NCI-H2029 (cell line): ENCODE results near the gene ACACB.
A peak's percentile ranks its signal among the peaks of the same experiment; 100 is the strongest.

Experiments
- DNase-seq: peaks from one replicate; lab custom pipeline; 2025; lab: John Stamatoyannopoulos, UW

Gene ACACB

GRCh38 chr12:109278912-109279311, 162.5 kb downstream of the ACACB start:
- no peak for DNase-seq

- DNase-seq: no peak
Observed at GRCh38 chr12:109279525-109279924, 163.1 kb downstream of the ACACB start.

GRCh38 chr12:109281452-109281851, 165.1 kb downstream of the ACACB start:
- no peak for DNase-seq

GRCh38 chr12:109284392-109284791, 168.0 kb downstream of the ACACB start:
- no peak for DNase-seq

GRCh38 chr12:109286252-109286651, 169.9 kb downstream of the ACACB start:
- DNase-seq: no peak

GRCh38 chr12:109286652-109287051, 170.3 kb downstream of the ACACB start:
- DNase-seq: no peak

GRCh38 chr12:109287181-109287580, 170.8 kb downstream of the ACACB start:
- no peak for DNase-seq

- no peak for DNase-seq
Observed at GRCh38 chr12:109287811-109288469, 171.6 kb downstream of the ACACB start.

- no peak for DNase-seq
Observed at GRCh38 chr12:109288571-109288970, 172.2 kb downstream of the ACACB start.

GRCh38 chr12:109289004-109289403, 172.6 kb downstream of the ACACB start:
- DNase-seq: no peak

GRCh38 chr12:109289551-109289950, 173.2 kb downstream of the ACACB start:
- DNase-seq: no peak

- DNase-seq: no peak
Observed at GRCh38 chr12:109290061-109290460, 173.7 kb downstream of the ACACB start.

- no peak for DNase-seq
Observed at GRCh38 chr12:109291117-109291516, 174.7 kb downstream of the ACACB start.

GRCh38 chr12:109291521-109292341, 175.3 kb downstream of the ACACB start:
- peak; percentile 90 for DNase-seq

- no peak for DNase-seq
Observed at GRCh38 chr12:109292342-109292711, 175.9 kb downstream of the ACACB start.

- DNase-seq: no peak
Observed at GRCh38 chr12:109293106-109293505, 176.7 kb downstream of the ACACB start.

GRCh38 chr12:109294286-109294796, 178.0 kb downstream of the ACACB start:
- DNase-seq: no peak

- DNase-seq: no peak
Observed at GRCh38 chr12:109295764-109296425, 179.5 kb downstream of the ACACB start.

- no peak for DNase-seq
Observed at GRCh38 chr12:109296431-109296830, 180.0 kb downstream of the ACACB start.

- no peak for DNase-seq
Observed at GRCh38 chr12:109299849-109300248, 183.5 kb downstream of the ACACB start.

GRCh38 chr12:109301643-109302168, 185.3 kb downstream of the ACACB start:
- DNase-seq: no peak

GRCh38 chr12:109302358-109302757, 186.0 kb downstream of the ACACB start:
- DNase-seq: no peak

GRCh38 chr12:109302770-109303169, 186.4 kb downstream of the ACACB start:
- no peak for DNase-seq
